ENCODE measurements around the gene PXYLP1.

The PXYLP1 gene

DNA sequence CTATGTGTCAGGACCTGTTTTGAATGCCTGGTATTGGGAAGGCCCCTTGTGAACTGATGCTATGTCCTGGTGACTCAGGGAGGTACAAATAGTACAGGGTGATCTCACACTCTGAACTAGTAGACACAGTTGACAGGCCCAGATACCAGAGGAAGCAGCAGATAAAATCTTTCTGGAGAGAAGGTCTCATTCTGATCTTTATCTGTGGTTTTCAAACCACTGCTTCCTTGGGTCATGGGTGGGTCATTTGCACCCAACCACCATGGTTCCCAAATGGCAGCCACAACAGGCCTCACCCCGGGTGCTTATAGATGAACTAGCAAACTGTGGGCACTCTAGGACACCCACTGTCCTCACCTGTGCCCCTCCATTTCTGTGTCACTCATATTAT is 43.4 kb downstream of the PXYLP1 start:
- TF ChIP-seq TEAD4 (IDR thresholded peaks at IDR 0.05) (no peak), ZBTB7A (IDR thresholded peaks at IDR 0.05; ENCODE audit: low read depth) (no peak), CEBPB (IDR thresholded peaks at IDR 0.05) (no peak)
- TF ChIP-seq, protein P1, sequence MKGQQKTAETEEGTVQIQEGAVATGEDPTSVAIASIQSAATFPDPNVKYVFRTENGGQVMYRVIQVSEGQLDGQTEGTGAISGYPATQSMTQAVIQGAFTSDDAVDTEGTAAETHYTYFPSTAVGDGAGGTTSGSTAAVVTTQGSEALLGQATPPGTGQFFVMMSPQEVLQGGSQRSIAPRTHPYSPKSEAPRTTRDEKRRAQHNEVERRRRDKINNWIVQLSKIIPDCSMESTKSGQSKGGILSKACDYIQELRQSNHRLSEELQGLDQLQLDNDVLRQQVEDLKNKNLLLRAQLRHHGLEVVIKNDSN (IDR thresholded peaks at IDR 0.05): no peak

DNA sequence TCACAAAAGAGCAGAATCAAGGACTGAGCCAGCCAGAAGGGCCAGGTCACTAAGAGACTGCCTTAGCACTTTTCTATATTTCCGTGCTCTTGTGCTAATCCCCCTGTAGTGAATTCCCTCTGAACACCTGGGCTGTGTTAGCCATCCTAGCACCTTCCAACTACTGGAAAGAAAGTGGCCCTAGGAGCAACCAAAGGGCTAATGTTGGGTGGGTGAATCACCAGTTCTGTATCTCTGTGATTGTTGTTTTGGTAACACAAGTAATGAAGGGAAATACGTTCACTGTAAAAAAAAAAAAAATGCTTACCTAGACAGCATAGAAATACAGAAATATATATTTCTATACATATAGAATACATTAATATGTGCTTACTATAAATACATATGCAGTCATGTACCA is 43.9 kb downstream of the PXYLP1 start:
- TF ChIP-seq EP300 (IDR thresholded peaks at IDR 0.05; ENCODE audit: borderline replicate concordance) (no peak), NFIC (IDR thresholded peaks at IDR 0.05) (no peak), TEAD4 (IDR thresholded peaks at IDR 0.05) (no peak), EGR1 (IDR thresholded peaks at IDR 0.05) (no peak), CREB1 (IDR thresholded peaks at IDR 0.05; ENCODE audit: low read depth) (no peak), FOXM1 (IDR thresholded peaks at IDR 0.05; ENCODE audit: borderline replicate concordance, low read depth) (no peak), RAD21 (IDR thresholded peaks at IDR 0.05; ENCODE audit: low read depth) (no peak), ZBTB7A (IDR thresholded peaks at IDR 0.05; ENCODE audit: low read depth) (no peak), TCF12 (IDR thresholded peaks at IDR 0.05; ENCODE audit: low read depth) (no peak)
- TF ChIP-seq, protein P1 (IDR thresholded peaks at IDR 0.05): no peak

DNA sequence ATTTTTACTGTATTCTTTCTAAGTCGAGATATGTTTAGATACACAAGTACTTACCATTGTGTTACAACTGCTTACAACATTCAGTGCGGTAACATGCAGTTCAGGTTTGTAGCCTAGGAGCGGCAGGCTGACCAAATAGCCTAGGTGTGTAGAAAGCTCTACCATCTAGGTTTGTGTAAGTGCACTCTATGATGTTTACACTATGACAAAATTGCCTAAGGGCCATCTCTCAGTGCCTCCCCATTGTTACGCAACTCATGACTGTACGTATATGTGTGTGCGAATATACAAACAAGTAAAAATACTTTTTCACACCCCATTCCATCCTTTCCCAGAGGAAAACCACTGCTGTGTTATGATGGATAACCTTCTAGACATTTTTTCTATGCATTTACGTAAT is 44.3 kb downstream of the PXYLP1 start:
- TF ChIP-seq, protein P1 (IDR thresholded peaks at IDR 0.05): no peak
- TF ChIP-seq TCF12 (IDR thresholded peaks at IDR 0.05; ENCODE audit: low read depth): no peak
- TF ChIP-seq, protein P2, sequence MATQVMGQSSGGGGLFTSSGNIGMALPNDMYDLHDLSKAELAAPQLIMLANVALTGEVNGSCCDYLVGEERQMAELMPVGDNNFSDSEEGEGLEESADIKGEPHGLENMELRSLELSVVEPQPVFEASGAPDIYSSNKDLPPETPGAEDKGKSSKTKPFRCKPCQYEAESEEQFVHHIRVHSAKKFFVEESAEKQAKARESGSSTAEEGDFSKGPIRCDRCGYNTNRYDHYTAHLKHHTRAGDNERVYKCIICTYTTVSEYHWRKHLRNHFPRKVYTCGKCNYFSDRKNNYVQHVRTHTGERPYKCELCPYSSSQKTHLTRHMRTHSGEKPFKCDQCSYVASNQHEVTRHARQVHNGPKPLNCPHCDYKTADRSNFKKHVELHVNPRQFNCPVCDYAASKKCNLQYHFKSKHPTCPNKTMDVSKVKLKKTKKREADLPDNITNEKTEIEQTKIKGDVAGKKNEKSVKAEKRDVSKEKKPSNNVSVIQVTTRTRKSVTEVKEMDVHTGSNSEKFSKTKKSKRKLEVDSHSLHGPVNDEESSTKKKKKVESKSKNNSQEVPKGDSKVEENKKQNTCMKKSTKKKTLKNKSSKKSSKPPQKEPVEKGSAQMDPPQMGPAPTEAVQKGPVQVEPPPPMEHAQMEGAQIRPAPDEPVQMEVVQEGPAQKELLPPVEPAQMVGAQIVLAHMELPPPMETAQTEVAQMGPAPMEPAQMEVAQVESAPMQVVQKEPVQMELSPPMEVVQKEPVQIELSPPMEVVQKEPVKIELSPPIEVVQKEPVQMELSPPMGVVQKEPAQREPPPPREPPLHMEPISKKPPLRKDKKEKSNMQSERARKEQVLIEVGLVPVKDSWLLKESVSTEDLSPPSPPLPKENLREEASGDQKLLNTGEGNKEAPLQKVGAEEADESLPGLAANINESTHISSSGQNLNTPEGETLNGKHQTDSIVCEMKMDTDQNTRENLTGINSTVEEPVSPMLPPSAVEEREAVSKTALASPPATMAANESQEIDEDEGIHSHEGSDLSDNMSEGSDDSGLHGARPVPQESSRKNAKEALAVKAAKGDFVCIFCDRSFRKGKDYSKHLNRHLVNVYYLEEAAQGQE (IDR thresholded peaks at IDR 0.05; ENCODE audit: low read depth): no peak
- peak; percentile 65 for TF ChIP-seq CEBPB (IDR thresholded peaks at IDR 0.05)

DNA sequence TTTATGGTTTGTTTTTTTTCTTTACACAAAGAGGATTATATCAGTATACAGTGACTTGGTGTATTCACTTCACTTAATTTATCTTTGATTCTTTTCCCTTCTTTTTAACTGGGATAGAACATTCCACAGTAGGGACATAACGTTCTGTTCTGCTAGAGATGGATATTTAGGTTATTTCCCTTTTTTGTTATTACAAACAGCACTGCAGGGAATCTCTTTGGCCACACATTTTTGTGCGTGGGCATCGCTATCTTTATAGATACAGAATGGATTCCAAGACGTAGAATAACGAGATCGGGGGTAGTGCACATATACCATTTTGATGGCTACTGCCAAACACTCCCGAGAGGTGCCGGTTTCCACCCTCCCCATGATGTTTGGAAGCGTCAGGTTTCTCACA is 44.8 kb downstream of the PXYLP1 start:
- no peak for TF ChIP-seq TCF12 (IDR thresholded peaks at IDR 0.05; ENCODE audit: low read depth)

DNA sequence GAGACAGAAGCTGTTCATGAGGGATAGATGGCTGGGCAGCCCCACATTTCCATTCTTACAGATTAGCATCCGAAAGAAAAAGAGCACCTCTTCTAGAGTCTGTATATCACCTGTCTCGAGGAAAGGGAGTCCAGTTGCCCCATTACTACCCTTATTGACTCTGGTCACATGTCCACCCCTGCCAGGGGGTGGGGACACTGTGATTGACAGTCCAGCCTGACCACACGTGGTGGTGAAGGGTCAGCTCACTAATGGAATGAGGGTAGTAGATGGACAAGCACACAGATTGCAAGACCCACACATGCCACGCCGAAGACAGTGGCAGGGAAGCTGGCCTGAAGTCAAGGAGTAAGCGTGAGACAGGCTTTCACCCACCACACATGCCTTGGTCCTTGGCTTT is 45.8 kb downstream of the PXYLP1 start:
- TF ChIP-seq CREB1 (IDR thresholded peaks at IDR 0.05; ENCODE audit: low read depth) (no peak), TEAD4 (IDR thresholded peaks at IDR 0.05) (no peak), FOXM1 (IDR thresholded peaks at IDR 0.05; ENCODE audit: borderline replicate concordance, low read depth) (no peak), CEBPB (IDR thresholded peaks at IDR 0.05) (no peak), EP300 (IDR thresholded peaks at IDR 0.05; ENCODE audit: borderline replicate concordance) (no peak), EGR1 (IDR thresholded peaks at IDR 0.05) (no peak), TAF1 (IDR thresholded peaks at IDR 0.05; ENCODE audit: low read depth) (no peak)
- TF ChIP-seq, protein P2 (IDR thresholded peaks at IDR 0.05; ENCODE audit: low read depth): no peak
- TF ChIP-seq, protein P1 (IDR thresholded peaks at IDR 0.05): no peak

DNA sequence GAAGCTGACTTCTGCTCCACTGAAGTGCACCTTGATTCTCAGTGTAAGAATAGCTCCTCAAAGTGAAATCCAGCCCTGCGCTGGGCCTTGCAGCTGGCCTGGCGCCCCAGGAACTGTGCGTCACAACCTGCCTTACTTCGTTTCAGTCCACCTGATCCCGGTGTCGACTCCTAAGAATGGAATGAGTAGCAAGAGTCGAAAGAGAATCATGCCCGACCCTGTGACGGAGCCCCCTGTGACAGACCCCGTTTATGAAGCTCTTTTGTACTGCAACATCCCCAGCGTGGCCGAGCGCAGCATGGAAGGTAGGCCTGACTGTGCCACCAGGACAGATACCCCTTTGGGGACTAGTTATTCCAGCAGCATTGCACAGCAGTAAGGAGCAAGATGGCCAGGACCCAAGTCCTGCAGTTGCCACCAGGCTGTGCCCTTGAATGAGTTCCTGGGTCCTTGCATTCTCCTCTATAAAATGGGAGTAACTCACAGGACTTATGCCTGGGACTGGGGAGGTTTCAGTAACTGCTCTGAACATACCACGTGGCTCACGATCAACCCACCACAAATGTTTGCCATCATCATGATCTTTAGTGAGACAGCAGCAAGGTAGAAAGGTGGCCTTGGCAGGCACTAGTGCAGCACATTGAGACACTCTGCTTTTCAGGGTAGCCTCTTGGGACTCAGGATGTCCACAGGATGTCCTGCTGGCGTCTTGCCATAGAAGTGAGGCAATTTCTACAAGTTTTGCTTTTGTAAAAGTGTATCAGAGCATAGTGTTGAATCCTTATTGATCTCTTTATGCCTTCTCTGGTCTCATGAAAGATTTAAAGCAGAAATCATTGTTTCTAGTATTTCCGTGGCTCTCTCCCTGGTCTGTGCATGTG is 46.8 kb downstream of the PXYLP1 start:
- TF ChIP-seq YY1 (IDR thresholded peaks at IDR 0.05; ENCODE audit: low read depth) (no peak), FOXM1 (IDR thresholded peaks at IDR 0.05; ENCODE audit: borderline replicate concordance, low read depth) (no peak), NFIC (IDR thresholded peaks at IDR 0.05) (no peak)
- TF ChIP-seq, protein P2 (IDR thresholded peaks at IDR 0.05; ENCODE audit: low read depth): no peak
